ENCODE results near the gene GLDN. TPM values are rescaled to one million over a fixed set of nuclear protein-coding genes. Genes with fewer than 3 reads are reported as not detected.

GLDN gene
- total and polyA plus RNA-seq, 2 experiments from 2014 or later = 0.32 to 1.2 TPM

DNA sequence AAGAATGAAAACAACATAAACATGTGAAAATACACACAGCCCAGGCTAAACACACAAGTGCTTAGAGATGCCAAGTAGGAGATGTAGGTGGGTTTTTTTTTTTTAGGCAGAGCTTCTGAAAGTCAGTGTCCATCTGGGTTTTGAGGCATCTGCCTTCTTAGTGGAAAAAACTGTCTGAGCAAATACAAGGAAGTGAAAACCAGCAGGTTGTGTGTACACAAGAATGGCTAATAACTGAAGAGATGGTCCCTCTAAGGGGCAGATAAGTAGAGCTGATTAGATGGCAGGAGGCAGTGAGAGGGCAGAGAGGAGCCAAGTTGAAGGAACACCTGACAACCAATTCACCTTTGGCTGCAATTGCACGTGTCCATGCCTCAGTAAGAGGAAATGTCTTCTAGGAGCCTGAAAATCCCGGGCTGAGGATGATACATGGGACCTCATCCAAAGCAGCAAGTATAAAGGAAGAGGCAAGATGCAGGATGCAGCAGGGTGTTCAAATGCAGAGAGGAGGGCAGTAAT is 37.9 kb upstream of the GLDN start:
- Histone ChIP-seq H3K4me3 (no peak overlapping the region), H3K36me3 (ENCODE audit: insufficient read depth) (no peaks in the 10 kb centered on the region), H3K9me2 (ENCODE audit: insufficient read depth) (peaks cover 5% of the 10 kb centered on the region; the same call in 1 of the 2 replicates), H2AFZ (no peak overlapping the region), H3K79me2 (replicated peaks; ENCODE audit: insufficient read depth) (no peaks in the 10 kb centered on the region), H3K27me3 (ENCODE audit: insufficient read depth) (no peaks in the 10 kb centered on the region), H3K27ac (ENCODE audit: low read depth) (no peak overlapping the region), H3K4me2 (no peak overlapping the region), H3F3A (replicated peaks; ENCODE audit: low read depth) (no peaks in the 10 kb centered on the region), H4K20me1 (replicated peaks; ENCODE audit: insufficient read depth) (no peaks in the 10 kb centered on the region), H3K4me1 (ENCODE audit: insufficient read depth) (no peaks in the 10 kb centered on the region)
- no peaks in the 10 kb centered on the region for H3K9me3 Mint-ChIP-seq
- TF ChIP-seq ETS1 (IDR thresholded peaks at IDR 0.05) (no peak), ZNF114 (CRISPR knock-in tag; IDR thresholded peaks at IDR 0.05) (no peak), JUNB (IDR thresholded peaks at IDR 0.05; ENCODE audit: unreplicated experiment) (no peak), REST (IDR thresholded peaks at IDR 0.05; ENCODE audit: unreplicated experiment) (no peak)
- ATAC-seq (no peak), DNase-seq (ENCODE audit: low spot score) (no peak)
- no peaks in the 10 kb centered on the region for H3K36me3 Mint-ChIP-seq (ENCODE audit: low read depth)
- H3K27ac Mint-ChIP-seq = no peak overlapping the region
- no peaks in the 10 kb centered on the region for H3K27me3 Mint-ChIP-seq (ENCODE audit: insufficient read depth, low read depth, poor library complexity)
- no peaks in the 10 kb centered on the region for H3K4me1 Mint-ChIP-seq
- H3K4me3 Mint-ChIP-seq = no peak overlapping the region

GRCh38 chr15:51307325-51307724 is 34.1 kb upstream of the GLDN start:
- Mint-ChIP-seq H3K27me3 (ENCODE audit: insufficient read depth, low read depth, poor library complexity) (peaks cover 2% of the 10 kb centered on the region), H3K27ac (no peak overlapping the region), H3K4me3 (no peak overlapping the region), H3K36me3 (ENCODE audit: low read depth) (no peaks in the 10 kb centered on the region), H3K9me3 (no peaks in the 10 kb centered on the region), H3K4me1 (no peaks in the 10 kb centered on the region)
- Histone ChIP-seq H3K27me3 (ENCODE audit: insufficient read depth) (no peaks in the 10 kb centered on the region), H3F3A (replicated peaks; ENCODE audit: low read depth) (no peaks in the 10 kb centered on the region), H3K27ac (ENCODE audit: low read depth) (no peak overlapping the region), H3K4me2 (no peak overlapping the region), H3K4me3 (no peak overlapping the region), H3K9me2 (ENCODE audit: insufficient read depth) (peaks cover 2% of the 10 kb centered on the region; the same call in 1 of the 2 replicates), H3K4me1 (ENCODE audit: insufficient read depth) (no peaks in the 10 kb centered on the region), H3K79me2 (replicated peaks; ENCODE audit: insufficient read depth) (no peaks in the 10 kb centered on the region), H3K36me3 (ENCODE audit: insufficient read depth) (no peaks in the 10 kb centered on the region), H4K20me1 (replicated peaks; ENCODE audit: insufficient read depth) (no peaks in the 10 kb centered on the region), H2AFZ (no peak overlapping the region)
- DNase-seq (ENCODE audit: low spot score) (no peak), ATAC-seq (no peak)
- TF ChIP-seq ZNF114 (CRISPR knock-in tag; IDR thresholded peaks at IDR 0.05) (no peak), JUNB (IDR thresholded peaks at IDR 0.05; ENCODE audit: unreplicated experiment) (no peak), EZH2phosphoT487 (IDR thresholded peaks at IDR 0.05; ENCODE audit: unreplicated experiment) (no peak), REST (IDR thresholded peaks at IDR 0.05; ENCODE audit: unreplicated experiment) (no peak), STAT1 (IDR thresholded peaks at IDR 0.05; ENCODE audit: unreplicated experiment) (no peak), ETS1 (IDR thresholded peaks at IDR 0.05) (no peak), NANOG (IDR thresholded peaks at IDR 0.05; ENCODE audit: borderline replicate concordance) (no peak), CREB1 (CRISPR knock-in tag; IDR thresholded peaks at IDR 0.05; ENCODE audit: low read depth) (no peak)
- TF ChIP-seq, protein P1, sequence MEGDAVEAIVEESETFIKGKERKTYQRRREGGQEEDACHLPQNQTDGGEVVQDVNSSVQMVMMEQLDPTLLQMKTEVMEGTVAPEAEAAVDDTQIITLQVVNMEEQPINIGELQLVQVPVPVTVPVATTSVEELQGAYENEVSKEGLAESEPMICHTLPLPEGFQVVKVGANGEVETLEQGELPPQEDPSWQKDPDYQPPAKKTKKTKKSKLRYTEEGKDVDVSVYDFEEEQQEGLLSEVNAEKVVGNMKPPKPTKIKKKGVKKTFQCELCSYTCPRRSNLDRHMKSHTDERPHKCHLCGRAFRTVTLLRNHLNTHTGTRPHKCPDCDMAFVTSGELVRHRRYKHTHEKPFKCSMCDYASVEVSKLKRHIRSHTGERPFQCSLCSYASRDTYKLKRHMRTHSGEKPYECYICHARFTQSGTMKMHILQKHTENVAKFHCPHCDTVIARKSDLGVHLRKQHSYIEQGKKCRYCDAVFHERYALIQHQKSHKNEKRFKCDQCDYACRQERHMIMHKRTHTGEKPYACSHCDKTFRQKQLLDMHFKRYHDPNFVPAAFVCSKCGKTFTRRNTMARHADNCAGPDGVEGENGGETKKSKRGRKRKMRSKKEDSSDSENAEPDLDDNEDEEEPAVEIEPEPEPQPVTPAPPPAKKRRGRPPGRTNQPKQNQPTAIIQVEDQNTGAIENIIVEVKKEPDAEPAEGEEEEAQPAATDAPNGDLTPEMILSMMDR (conservative IDR thresholded peaks at IDR 0.05; ENCODE audit: low read depth in 2 of 2) = no peak

All from GM23338 (cell line).